ENCODE results near the gene TPM2.

Gene TPM2

DNA sequence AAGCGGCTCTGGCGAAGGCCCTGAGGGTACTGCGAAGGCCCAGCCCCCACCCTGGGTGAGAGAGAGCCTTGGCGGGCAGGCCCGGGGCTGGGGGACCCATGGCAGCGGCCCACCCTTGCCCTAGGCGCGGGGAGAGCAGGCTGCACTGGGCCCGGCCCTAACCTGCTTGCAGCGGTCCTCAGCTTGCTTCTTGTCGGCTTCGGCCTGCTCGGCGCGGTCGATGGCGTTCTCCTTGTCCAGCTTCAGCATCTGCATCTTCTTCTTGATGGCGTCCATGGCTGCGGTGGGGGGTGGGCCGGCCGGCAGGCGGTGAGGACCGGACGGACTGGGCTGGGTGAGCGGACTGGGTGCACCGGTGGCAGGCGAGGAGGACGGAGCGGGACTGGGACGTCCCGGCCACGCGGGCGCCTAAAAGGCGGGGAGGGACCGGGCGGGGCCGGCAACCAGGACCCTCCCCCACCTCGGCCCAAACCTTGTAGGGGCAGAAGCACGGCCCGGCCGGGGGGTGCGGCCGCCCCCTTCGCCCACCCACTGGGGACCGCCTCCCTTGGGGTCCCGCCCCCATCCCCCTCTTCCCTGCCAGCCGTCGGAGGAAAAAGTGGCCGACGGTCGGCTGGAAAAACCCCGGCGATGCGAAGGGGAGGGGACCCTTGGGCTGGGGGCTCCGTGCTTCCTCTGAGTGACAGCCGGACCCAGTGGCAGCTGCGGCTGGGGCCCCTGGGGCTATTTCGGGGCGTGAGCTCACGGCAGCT is at the start of gene TPM2:
Gene TPM2, minus strand, starts transcription at position 384 of the 752 bp plus-strand sequence. Its CDS starts 108 bp downstream, at position 276.
- FAIRE-seq: no peak

- no peak for FAIRE-seq
Measured at GRCh38 chr9:35738924-35739323, 49.2 kb upstream of the TPM2 start.

GRCh38 chr9:35738186-35738585 is 48.5 kb upstream of the TPM2 start:
- FAIRE-seq: no peak

DNA sequence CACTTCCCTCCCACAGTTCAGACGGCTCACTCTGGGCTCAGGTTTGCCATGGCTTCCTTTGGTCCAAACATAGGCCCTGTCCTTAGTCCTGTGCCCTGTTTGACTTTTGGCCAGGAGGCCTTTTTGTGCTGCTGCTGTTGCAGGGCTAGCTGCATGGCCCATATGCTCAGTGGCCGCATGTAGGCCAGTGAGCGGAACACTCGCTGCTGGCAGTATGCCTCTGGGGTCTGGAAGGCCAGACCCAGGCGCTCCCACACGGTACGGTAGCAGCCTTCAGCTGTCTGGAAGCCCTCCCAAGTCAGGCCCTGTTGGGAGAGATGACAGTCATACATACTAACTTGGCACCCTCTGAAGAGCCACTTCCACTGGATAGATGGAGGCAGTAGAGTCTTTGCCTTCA is 47.4 kb upstream of the TPM2 start:
- no peak for FAIRE-seq

- no peak for FAIRE-seq
Measured at GRCh38 chr9:35736201-35736633, 46.5 kb upstream of the TPM2 start.

DNA sequence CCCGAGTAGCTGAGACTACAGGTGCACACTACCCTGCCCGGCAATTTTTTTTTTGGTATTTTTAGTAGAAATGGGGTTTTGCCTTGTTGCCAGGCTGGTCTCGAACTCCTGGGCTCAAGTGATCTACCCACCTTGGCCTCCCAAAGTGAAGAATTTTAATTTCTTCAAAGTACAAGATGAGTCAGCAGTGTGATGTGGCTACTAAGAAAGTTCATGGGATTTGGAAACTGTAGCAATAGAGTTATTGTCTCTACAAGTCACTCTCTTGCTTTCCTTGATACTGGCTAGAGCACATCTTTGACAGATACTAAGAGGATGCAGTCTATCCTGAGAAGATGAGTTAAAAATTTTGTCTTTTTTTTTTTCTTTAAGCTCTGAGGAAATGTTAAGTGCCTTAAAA is 44.4 kb upstream of the TPM2 start:
- FAIRE-seq: no peak

GRCh38 chr9:35732800-35733541 is 43.2 kb upstream of the TPM2 start:
- no peak for FAIRE-seq

DNA sequence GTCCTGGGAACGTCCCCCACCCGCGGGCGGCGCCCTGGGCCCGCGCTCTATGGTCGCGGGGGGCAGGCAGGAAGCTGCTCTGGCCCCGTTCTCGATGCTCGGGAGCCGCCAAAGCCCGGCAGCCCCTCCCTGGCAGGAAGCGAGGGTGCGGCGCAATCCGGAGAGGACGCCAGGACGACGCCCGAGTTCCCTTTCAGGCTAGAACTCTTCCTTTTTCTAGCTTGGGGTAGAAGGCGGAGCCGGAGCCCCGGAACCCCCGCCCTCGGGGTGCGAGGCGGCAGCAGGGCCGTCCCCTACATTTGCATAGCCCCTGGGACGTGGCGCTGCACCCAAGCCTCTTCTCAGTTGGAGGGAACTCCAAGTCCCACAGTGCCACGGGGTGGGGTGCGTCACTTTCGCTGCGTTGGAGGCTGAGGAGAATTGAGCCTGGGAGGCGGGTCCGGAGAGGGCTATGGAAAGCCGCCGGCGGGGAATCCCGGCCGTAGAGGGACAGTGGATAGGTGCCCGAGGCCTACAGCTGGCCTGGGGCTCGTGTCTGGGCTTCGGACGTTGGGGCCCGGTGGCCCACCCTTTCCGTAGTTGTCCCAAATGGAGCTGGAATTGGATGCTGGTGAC is 42.6 kb upstream of the TPM2 start, which contains the start of the genes CREB3 and TLN1:
Gene CREB3, plus strand, starts transcription at position 482 of the 615 bp plus-strand sequence. Its CDS starts 107 bp downstream, at position 589.
Gene TLN1, minus strand, starts transcription at position 11 of the 615 bp plus-strand sequence. CDS start 6,501 bp downstream, outside the sequence.
- peak; percentile 89 for FAIRE-seq

DNA sequence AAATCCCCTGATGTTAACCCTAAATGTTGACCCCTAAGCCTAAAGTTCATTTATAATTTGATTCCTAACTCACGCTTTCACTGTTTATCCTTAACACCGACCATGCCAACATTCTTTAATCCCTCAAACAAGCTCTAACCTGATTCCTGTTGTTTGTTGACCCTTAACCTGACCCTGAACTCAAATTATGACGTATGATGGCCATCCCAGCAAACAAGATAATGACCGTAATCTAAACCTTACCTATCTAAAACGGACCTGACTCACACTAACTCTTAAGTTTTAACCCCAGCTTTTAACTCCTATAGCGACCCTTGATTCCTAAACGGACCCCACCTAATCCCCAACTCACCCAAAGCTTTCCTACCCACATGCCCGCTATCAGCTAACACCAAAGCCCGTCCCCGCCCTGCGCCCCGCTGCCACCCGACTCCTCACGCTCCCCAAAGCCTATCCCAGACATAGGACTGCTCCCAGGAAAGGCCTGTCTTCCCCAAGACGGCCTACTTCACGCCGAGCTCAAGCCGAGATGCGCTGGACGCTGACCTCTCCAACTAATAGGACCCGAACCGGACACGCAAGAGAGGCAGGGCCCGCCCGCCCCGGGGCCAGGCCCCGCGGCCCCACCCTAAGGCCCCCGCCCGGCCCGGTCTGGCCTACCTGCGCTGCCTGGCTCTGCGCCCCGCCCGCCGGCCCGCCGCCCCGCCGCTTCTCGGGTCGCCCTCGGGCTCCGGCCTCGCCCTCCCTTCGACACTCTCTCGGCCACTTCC is 41.9 kb upstream of the TPM2 start:
- FAIRE-seq: no peak

- no peak for FAIRE-seq
Measured at GRCh38 chr9:35730486-35730854, 40.7 kb upstream of the TPM2 start.

- FAIRE-seq: no peak
Measured at GRCh38 chr9:35729700-35730485, 40.2 kb upstream of the TPM2 start.

- no peak for FAIRE-seq
Measured at GRCh38 chr9:35729101-35729500, 39.4 kb upstream of the TPM2 start.

DNA sequence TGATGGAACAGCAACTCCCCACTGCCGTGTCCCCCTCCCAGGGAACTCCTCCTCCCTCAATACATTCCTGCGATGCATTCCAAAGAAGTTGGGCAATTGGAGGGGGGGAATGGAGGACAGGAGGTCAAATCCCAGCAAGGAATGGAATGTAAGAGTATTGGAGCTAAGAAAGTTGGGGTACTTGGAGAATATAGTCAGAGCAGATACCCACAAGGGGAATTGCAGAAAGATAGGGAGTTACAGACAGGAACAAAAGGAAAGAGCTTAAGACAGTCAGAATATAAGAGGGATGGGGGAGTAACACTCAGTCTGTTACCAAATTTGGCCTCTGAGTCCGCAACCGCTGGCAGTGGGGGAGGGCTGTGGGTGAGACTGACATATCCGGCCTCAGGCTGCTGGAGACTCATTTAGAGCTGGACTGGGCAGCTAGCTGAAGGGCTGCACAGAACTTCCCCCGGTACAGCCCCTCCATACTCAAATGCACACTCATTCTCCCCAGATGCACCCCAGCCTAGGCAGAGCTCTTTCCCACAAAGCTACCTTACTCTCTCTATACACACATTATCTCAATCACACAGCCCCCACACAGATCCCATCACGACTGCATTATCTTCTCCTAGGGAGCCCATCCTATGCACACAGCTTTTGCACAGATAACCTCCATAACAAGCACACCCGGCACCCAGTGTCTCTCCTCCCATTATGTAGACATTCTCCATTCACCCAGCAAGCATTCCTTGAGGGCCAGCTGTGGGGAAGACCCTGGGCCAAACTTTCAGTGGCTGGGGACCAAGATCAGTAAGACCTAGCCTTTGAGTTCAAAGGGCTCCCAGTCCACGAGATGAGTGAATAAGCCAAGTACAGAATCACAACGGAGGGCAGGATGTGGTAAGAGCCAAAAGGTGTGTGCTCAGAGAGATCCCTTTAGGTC is 38.6 kb upstream of the TPM2 start:
- no peak for FAIRE-seq

DNA sequence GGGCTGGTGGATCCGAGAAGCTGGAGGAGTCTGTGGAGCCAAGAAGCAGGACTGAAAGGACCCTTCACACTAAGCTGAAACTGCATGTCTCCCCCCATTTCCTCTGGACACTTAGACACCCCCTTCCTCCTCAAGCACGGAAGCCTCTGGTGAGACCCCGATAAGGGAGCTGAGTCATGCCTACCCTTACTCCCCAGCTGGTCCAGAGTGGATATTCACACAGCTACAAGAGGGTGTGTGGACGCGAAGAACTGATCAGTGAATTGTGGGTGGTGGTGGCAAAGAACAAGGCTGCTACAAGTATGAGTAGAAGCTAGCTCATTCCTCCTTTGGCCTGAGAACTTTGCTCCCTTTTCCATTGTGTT is 37.9 kb upstream of the TPM2 start:
- no peak for FAIRE-seq

GRCh38 chr9:35726931-35727330 is 37.2 kb upstream of the TPM2 start:
- no peak for FAIRE-seq

DNA sequence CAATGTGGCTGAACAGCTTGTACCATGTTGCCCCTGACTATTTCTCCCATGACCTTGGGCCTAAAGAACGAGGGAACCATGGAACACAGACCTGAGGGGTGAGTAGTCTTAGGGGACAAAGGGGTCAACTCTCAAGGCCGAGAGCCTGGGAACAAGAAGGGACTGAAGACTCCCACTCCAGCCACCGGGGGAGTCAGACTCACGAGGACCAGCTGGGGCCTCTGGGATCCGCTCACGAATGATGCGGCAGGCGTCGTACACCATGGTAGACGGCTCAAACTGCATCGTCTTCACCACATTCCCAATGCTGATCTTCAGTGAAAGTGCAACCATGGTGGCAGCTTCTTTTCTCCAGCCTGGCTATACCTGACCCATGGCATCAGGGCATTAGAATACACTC is 35.6 kb upstream of the TPM2 start:
- FAIRE-seq: no peak

GRCh38 chr9:35723908-35724307 is 34.2 kb upstream of the TPM2 start:
- no peak for FAIRE-seq

- no peak for FAIRE-seq
Measured at GRCh38 chr9:35723426-35723825, 33.7 kb upstream of the TPM2 start.

DNA sequence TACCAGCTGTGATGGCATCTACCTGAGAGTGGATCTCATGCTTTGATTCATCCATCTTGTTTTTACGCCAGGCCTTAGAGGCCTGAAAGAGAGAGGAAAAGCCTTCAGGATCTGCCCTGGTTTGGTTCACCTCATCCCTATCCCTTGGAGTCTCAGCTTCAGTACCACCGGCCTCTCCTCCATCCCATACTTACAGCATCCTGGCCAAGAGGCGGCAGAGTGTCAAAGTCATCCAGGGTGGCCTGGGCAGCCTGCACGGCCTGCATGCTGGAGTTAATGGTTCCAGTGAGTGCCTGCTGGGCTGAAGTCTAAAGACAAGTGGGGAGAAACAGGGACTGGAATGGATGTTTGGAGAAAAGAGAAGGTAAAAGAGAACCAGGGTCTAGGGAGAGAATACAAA is 29.8 kb upstream of the TPM2 start:
- no peak for FAIRE-seq

- no peak for FAIRE-seq
Measured at GRCh38 chr9:35718721-35719511, 29.2 kb upstream of the TPM2 start.
